ENCODE data around the gene KRTAP5-1.
A peak's percentile ranks its signal among the peaks of the same experiment; 100 is the strongest.
"Not testable (repeated sequence)": the region's sequence is repeated elsewhere in the genome, so short reads cannot be mapped to it uniquely, and the experiment has no call there.

KRTAP5-1 gene

GRCh38 chr11:1600626-1601025, 15.5 kb upstream of the KRTAP5-1 start:
- DNase-seq (ENCODE audit: low spot score): no peak

- DNase-seq (ENCODE audit: low spot score): no peak
Measured at GRCh38 chr11:1598816-1599215, 13.7 kb upstream of the KRTAP5-1 start.

GRCh38 chr11:1598406-1598805, 13.3 kb upstream of the KRTAP5-1 start:
- not testable (repeated sequence) for DNase-seq (ENCODE audit: low spot score)

GRCh38 chr11:1597994-1598380, 12.9 kb upstream of the KRTAP5-1 start, which contains the start of gene KRTAP5-2:
TSS of gene KRTAP5-2 (minus strand) at chr11:1598294. CDS start at chr11:1598250, 44 bp downstream.
- DNase-seq (ENCODE audit: low spot score): no peak

DNA sequence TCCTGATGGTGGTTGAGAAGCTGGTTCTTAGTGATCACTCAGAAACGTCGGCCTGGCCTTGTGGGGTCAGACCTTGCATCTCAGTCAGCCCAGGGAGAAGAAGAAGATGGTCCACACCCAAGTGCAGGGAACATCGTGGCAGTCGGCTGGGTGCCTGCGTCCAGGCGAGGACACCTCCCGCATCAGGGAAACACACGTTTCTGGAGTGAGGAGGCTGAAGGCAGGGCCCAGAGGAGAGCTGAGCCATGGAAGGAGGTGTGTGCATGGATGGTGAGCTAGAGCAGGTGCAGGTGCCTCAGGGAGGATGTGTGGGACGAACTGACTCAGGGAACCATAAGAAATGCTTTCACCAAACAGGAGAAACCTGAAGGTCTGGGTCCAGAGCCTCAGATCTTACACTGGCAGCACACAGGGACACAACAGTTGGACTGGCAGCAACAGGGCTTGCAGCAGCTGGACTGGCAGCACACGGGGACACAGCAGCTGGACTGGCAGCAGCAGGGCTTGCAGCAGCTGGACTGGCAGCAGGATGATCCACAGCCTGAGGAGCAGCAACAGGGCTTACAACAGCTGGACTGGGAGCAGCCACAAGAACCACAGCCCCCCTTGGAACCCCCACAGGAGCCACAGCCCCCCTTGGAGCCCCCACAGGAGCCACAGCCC, 12.4 kb upstream of the KRTAP5-1 start:
- no peak for DNase-seq (ENCODE audit: low spot score)

GRCh38 chr11:1596576-1597121, 11.6 kb upstream of the KRTAP5-1 start:
- not testable (repeated sequence) for DNase-seq (ENCODE audit: low spot score)

- not testable (repeated sequence) for DNase-seq (ENCODE audit: low spot score)
Measured at GRCh38 chr11:1595994-1596575, 11.0 kb upstream of the KRTAP5-1 start.

- no peak for DNase-seq (ENCODE audit: low spot score)
Measured at GRCh38 chr11:1592628-1593027, 7.5 kb upstream of the KRTAP5-1 start.

GRCh38 chr11:1589996-1590395, 4.9 kb upstream of the KRTAP5-1 start:
- no peak for DNase-seq (ENCODE audit: low spot score)

- DNase-seq (ENCODE audit: low spot score): not testable (repeated sequence)
Measured at GRCh38 chr11:1589191-1589963, 4.3 kb upstream of the KRTAP5-1 start.

DNA sequence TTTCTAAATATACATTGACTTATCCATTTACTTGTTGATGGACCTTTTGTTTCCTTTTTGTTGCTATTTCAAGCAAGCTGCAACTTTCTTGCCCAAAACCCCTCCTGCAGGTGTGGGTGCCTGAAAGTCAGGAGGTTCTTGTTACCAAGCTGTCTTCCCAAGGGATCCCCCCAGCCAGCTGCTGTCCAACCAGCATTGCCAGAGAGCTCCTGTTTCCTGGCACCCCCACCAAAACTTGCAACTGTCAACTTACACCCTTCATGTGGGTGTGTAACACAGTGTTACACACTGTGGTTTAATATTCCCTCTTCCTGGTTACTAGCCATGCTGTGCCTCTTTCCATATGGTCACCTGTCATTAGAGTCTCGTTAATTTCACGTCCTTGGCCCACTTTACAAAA, 1.6 kb upstream of the KRTAP5-1 start:
- DNase-seq (ENCODE audit: low spot score): no peak

GRCh38 chr11:1582909-1583308, 2.2 kb downstream of the KRTAP5-1 start:
- DNase-seq (ENCODE audit: low spot score): not testable (repeated sequence)

GRCh38 chr11:1581976-1582375, 3.1 kb downstream of the KRTAP5-1 start:
- no peak for DNase-seq (ENCODE audit: low spot score)

GRCh38 chr11:1576825-1577224, 8.3 kb downstream of the KRTAP5-1 start:
- DNase-seq (ENCODE audit: low spot score): no peak

GRCh38 chr11:1575756-1576155, 9.3 kb downstream of the KRTAP5-1 start:
- DNase-seq (ENCODE audit: low spot score): not testable (repeated sequence)

DNA sequence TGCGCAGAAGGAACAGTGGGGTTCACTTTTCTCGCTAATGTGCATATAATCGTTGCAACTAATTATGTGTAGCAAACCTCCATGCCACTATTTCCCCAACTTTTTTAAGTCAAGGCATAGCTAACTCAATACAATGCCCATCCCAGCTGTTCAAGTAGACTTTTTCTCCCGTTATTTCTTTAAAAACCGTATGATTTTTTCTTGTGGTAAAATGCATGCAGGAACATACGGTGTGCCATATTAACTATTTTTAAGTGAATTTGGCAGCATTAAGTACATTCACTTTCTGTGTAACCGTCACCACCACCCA, 10.2 kb downstream of the KRTAP5-1 start:
- no peak for DNase-seq (ENCODE audit: low spot score)

GRCh38 chr11:1574238-1574932, 10.7 kb downstream of the KRTAP5-1 start:
- DNase-seq (ENCODE audit: low spot score): peak; percentile 37

- DNase-seq (ENCODE audit: low spot score): no peak
Measured at GRCh38 chr11:1573903-1574237, 11.2 kb downstream of the KRTAP5-1 start.

DNA sequence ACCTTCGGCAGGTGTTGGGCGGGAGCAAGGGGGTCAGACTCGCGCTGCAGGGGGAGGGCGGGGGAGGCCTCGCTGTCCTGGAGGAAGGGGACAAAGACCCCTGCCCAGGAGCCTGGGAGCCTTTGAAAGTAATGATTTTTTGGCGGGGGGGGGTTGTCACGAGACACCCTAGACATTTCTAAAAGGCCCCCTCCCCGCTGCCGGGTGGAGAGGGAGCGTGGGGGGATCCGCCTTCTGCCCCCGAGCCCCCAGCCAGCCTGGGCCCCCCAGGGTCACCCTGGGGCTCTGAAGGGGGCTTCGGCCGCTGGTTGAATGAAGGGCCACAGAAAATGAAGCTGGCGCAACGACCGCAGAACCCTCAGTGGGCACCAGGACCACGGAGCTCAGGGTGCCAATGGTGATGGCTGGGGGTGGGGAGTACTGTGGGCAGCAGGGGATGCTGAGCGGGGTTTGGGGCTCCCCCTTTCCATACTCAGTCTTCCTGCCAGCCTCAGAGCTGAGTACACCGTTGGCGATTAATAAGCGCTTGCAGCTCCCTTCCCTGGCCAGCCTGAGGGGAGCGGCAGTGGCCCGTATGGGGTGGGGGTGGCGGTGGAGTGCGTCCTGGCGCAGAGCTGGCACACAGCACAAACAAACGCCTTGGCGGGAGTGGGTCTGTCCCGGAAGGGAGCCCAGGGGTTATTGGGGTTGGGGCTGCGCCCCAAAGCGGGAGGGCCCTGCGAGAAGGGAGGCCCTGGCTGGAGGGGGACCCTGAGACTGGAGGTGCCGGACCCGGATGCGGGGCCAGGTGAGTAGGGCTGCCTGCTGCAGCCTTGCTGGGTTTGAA, 11.8 kb downstream of the KRTAP5-1 start:
- DNase-seq (ENCODE audit: low spot score): no peak

DNA sequence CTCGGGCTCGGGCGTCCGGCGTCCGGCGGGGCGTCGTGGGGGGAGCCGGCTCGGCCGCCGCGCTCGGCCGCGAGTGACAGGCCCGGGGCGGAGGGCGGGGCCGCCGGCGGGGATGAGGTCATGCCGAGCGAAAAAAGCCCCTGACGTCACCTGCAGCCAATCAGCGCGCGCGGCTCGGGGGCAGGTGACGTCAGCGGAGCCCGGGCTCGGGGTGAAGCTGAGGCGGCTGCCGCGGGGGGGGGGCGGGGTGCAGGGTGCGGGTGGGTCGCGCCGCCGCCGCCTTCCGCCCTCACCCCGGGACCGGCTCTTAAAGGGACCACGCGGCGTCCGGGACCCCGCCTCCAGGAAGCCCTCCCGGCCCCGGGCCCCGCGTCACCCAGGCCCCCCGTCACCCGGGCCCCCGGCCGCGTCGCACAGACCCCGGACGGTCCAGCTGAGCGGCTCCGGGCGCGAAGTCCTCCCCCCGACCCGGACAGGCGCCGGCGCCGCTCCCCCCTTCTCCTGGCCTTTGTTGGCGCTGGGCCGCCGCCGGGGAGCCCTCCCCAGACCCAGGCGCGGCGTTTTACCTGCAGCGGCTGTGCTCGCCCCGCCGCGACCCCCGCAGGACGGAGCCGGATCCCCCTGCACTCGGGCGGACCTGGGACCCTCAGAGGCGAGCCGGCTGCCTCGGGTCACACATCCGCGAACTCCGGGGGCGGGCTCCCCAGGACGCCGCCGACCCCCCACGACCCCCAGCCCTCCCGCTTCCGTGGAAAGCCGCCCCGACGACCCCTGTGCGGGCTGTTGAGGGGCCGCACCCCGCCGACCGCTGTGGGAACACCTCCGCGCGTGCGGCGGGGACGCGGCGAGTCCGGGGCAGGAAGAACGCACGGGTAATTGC, 12.6 kb downstream of the KRTAP5-1 start, which contains the start of gene DUSP8:
TSS of gene DUSP8 (minus strand) at position 75 of the 880 bp plus-strand sequence. CDS start 6,445 bp downstream, outside the sequence.
- peak; percentile 56 for DNase-seq (ENCODE audit: low spot score)

Data from hematopoietic multipotent progenitor cell treated with erythropoietin and hydrocortisone succinate and interleukin-3 and kit ligand, for 17 days (in vitro differentiated cells).